Activated T-cell treated with anti-CD3 and anti-CD28 coated beads for 1 hour (primary cell): ENCODE data around the gene FGG.

Experiments
- DNase-seq: peaks from one replicate; pipeline ENCODE4 v3.0.0-alpha.2; 2020; ENCODE audit warnings: low read depth

FGG gene

GRCh38 chr4:154585369-154586018 is 27.0 kb downstream of the FGG start:
- DNase-seq = no peak

DNA sequence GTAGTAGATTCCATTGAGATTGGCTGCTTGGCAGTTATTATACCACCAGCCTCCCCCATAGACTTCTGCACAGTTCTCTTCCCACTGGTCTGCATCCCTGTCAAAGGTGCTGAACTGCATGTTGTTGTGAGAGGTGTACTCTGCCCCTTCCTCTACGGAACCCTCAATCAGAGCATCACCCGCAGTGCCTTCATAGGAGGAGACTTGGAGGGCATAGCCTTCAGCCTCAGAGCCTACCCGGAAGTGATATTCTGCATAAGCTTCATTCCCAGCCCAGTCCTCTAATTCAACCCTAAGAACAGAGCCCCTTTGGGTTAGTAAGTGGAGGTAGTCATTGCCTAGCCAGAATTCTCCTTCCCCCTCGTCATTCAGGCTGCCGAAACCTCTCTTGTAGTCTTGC is 28.2 kb downstream of the FGG start:
- no peak for DNase-seq

- no peak for DNase-seq
Observed at GRCh38 chr4:154583677-154584076, 28.8 kb downstream of the FGG start.

GRCh38 chr4:154583230-154583629 is 29.2 kb downstream of the FGG start:
- no peak for DNase-seq

- DNase-seq = no peak
Observed at GRCh38 chr4:154582723-154583122, 29.7 kb downstream of the FGG start.

DNA sequence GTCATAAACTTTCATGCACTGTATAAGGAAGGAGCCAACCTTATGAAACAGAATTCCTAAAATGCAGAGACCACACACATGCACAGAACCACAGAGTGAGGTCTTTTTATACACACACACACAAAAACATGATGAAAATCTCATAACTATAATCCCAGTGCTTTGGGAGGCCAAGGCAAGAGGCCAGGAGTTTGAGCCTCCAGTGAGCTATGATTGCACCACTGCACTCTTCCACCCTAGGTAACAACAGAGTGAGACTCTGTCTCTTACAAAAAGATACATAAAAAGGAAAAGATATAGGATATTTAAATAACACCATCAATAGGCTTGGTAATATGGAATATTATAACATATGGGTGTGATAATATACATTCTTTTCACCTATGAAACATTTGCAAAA is 32.5 kb downstream of the FGG start:
- no peak for DNase-seq

DNA sequence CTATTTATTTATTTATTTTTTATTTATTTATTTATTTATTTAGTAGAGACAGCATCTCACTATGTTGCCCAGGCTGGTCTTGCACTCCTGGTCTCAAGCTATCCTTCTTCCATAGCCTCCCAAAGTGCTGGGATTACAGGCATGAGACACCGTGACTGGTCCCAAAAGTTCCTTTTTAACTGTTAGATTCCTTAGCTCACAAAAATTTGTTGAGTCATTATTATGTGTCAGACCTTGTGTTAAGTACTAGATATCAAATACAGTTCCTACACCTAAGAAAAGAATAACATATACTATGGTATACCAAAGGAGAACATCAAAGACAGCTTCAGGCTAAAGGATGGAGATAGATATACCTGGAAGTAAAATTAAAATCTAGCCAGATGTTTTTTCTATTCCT is 33.5 kb downstream of the FGG start:
- no peak for DNase-seq

DNA sequence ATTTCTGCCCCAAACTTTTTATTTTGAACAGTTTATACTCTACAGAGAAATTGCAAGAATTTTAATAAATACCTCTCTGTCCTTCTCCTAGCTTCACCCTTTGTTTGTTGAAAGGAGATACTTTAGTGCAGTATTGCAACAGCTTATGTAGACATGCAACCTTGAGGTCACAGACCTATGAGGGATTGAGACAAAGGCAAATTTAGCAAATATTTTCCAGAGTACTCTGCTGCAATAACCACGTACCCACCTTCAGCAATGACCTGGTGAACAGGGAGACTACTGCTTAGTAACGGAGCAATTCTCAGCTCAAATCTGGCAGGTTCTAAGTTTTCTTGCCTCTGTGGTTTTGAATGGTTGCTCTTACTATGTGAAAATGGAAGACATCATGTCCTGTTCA is 35.1 kb downstream of the FGG start:
- no peak for DNase-seq

GRCh38 chr4:154574311-154574710 is 38.1 kb downstream of the FGG start:
- no peak for DNase-seq

DNA sequence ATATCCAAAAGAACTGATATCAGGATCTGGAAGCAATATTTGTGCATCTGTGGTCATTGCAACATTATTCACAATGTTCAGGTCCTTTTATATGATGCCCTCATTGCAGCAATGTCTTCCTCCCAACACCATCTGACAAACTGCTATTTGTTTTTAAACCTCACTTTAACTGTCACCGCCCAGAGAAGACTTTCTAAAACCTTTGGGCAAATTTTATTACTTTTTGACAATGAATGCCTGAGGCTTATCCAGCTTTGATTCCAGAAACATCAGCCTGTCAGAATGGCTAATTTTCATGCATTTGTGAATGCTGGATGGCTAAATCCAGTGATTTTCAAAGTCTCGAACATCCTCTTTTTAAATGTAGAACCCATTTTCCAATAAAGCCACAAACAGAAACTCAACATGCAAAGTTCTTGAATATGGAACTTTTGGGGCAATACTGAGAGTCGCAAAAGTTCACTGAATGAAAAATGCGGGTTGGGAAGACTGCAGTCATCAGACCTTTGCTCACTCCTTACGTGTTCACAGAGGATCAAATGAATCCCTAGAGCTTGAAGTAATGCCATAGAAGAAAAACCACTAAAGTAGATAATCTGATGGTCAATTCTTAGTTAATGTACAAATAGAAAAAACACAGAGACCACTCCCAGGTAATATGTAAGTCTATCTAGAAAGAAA is 39.1 kb downstream of the FGG start:
- no peak for DNase-seq

- DNase-seq = no peak
Observed at GRCh38 chr4:154569584-154569983, 42.9 kb downstream of the FGG start.

DNA sequence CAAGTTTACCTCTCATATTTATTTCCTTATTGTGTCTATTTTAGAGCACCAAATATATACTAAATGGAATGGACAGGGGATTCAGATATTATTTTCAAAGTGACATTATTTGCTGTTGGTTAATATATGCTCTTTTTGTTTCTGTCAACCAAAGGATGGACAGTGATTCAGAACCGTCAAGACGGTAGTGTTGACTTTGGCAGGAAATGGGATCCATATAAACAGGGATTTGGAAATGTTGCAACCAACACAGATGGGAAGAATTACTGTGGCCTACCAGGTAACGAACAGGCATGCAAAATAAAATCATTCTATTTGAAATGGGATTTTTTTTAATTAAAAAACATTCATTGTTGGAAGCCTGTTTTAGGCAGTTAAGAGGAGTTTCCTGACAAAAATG is 43.4 kb downstream of the FGG start:
- DNase-seq = no peak

- DNase-seq = no peak
Observed at GRCh38 chr4:154566639-154567204, 45.7 kb downstream of the FGG start.

DNA sequence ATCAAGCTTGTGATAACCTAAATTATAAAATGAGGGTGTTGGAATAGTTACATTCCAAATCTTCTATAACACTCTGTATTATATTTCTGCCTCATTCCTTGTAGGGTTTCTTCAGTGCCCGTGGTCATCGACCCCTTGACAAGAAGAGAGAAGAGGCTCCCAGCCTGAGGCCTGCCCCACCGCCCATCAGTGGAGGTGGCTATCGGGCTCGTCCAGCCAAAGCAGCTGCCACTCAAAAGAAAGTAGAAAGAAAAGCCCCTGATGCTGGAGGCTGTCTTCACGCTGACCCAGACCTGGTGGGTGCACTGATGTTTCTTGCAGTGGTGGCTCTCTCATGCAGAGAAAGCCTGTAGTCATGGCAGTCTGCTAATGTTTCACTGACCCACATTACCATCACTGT is 46.8 kb downstream of the FGG start:
- no peak for DNase-seq

GRCh38 chr4:154564311-154564710 is 48.1 kb downstream of the FGG start:
- no peak for DNase-seq

- DNase-seq = no peak
Observed at GRCh38 chr4:154562697-154563254, 49.7 kb downstream of the FGG start, which contains the start of gene FGB. TSS of gene FGB (plus strand) at chr4:154563011. CDS start at chr4:154563019, 8 bp downstream.

DNA sequence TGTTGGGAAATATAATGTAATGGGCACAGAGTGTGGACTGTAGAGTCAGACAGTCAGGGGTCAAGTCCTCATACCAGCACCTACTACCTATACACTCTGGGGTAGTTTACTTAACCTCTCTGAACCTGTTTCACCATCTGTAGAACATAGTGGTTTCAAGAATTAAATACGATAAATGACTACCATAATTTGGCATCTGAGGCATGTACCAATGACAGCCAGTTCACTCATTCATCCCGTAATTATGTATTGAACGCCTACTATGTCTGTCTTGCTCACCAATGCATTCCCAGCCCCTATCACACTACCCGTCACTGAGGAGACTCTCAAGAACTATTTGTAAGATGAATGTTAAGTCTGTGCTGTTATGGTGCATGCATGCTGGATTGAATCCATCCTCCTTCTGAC is 51.6 kb downstream of the FGG start:
- DNase-seq = no peak

GRCh38 chr4:154560419-154560801 is 52.0 kb downstream of the FGG start:
- no peak for DNase-seq

DNA sequence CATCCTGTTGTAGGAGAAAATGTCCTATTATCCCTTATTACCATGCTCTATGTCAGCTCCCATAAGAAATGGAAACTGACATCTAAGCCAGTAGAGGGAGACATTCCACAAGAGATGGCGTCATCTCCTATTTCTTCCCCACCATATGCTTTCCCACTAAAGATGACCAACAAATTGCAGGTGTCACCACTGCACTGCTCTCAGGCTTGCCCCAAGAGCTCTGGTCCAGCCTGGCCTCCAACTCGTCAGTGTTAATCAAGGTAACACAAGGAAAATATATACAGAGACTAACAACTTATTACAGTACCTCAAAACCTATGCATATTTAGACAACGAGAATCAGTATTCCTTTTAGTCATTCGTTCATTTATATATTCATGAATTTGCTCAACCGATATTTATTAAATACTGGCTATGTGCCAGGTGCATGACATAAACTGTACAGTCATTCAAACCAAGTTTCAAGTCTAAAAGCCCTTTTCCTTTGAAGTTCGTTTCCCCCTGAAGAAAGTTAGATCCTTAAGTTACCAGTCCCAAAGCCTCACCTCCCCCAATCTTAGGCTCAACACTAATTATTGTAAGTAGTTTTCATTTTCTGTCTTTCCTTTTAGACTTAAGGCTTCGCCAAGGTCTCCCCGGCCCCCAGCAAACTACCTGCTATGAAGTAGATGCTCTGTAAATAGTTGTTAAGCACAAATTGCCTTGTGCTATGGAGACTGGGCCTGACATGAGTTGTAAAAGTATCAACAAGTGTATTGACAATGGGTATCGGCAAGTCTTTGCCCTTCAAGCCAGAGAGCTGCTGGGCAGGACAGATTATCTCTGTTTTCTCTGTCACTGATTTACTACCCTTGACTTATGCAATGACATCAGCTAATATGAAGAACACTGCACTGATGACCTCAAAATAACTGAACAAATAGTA is 52.7 kb downstream of the FGG start:
- DNase-seq = no peak

- no peak for DNase-seq
Observed at GRCh38 chr4:154559141-154559493, 53.3 kb downstream of the FGG start.
